Naive thymus-derived CD4-positive, alpha-beta T cell (primary cell): ENCODE results near the gene DNAJC10. TPM values are rescaled to one million over a fixed set of nuclear protein-coding genes. Genes with fewer than 3 reads are reported as not detected.

Experiments
- ATAC-seq: fragments of 150-1000 bp; cut with Tn5 transposase; 2 replicates; pipeline ENCODE4 v1.10.0; 2021; ENCODE audit warnings: mild to moderate bottlenecking, moderate library complexity
- CTCF ChIA-PET: fragments of 350-600 bp; sonication (Branson Sonifier 250); formaldehyde crosslinking; loops from one replicate; lab custom pipeline; 2021; ENCODE audit warnings: antibody characterized with exemption; lab: Charles Lee
- POLR2A ChIA-PET: fragments of 350-600 bp; sonication (Branson Sonifier 250); formaldehyde crosslinking; loops from one replicate; lab custom pipeline; 2021; ENCODE audit warnings: antibody characterized with exemption, inconsistent platforms; lab: Charles Lee
- DNase-seq, 9 donors: peaks; one replicate each; pipeline versions ENCODE4 v3.0.0 to v3.0.0-alpha.2; 2020 to 2022; ENCODE audit warnings: mixed read lengths in 1 of 9
- H3K27ac ChIP-seq: one replicate; pipeline ENCODE4 v1.7.0; 2013; ENCODE audit warnings: mild to moderate bottlenecking, low read depth, low read length, moderate library complexity
- H3K27me3 ChIP-seq, 2 donors: one replicate each; pipeline ENCODE4 v1.7.0; 2013; ENCODE audit warnings: low read length in 2 of 2, mild to moderate bottlenecking in 2 of 2, moderate library complexity in 2 of 2; ENCODE audit not compliant: control insufficient read depth in 2 of 2, insufficient read depth in 2 of 2
- H3K36me3 ChIP-seq, 3 experiments: 1 replicate in 2 of 3; 2 replicates in 1 of 3; pipeline ENCODE4 v1.7.0; 2013; ENCODE audit warnings: low read length in 3 of 3, mild to moderate bottlenecking in 3 of 3, moderate library complexity in 1 of 3; ENCODE audit not compliant: insufficient read depth in 3 of 3, control insufficient read depth in 2 of 3
- H3K4me1 ChIP-seq, 2 donors: one replicate each; pipeline ENCODE4 v1.7.0; 2013; ENCODE audit warnings: low read length in 2 of 2, mild to moderate bottlenecking in 2 of 2, moderate library complexity in 1 of 2; ENCODE audit not compliant: control insufficient read depth in 2 of 2, insufficient read depth in 2 of 2
- H3K4me3 ChIP-seq: 2 replicates; pipeline ENCODE4 v1.7.0; 2013; ENCODE audit warnings: mild to moderate bottlenecking, low read length
- H3K9me3 ChIP-seq, 3 experiments: 1 replicate in 2 of 3; 2 replicates in 1 of 3; pipeline ENCODE4 v1.7.0; 2013; ENCODE audit warnings: low read length in 3 of 3; ENCODE audit not compliant: control insufficient read depth in 2 of 3
- H3K27ac Mint-ChIP-seq, 9 donors: one replicate each; pipeline ENCODE4 v1.8.0; 2020 to 2022; ENCODE audit warnings: mixed read lengths in 9 of 9, mild to moderate bottlenecking in 8 of 9, moderate library complexity in 5 of 9, inconsistent platforms in 2 of 9
- H3K27me3 Mint-ChIP-seq, 5 donors: one replicate each; pipeline ENCODE4 v1.8.0; 2021 to 2022; ENCODE audit warnings: mixed read lengths in 5 of 5, mild to moderate bottlenecking in 1 of 5
- H3K36me3 Mint-ChIP-seq, 5 donors: one replicate each; pipeline ENCODE4 v1.8.0; 2020 to 2022; ENCODE audit warnings: mixed read lengths in 5 of 5, mild to moderate bottlenecking in 3 of 5, inconsistent platforms in 1 of 5
- H3K4me1 Mint-ChIP-seq, 7 donors: one replicate each; pipeline ENCODE4 v1.8.0; 2020 to 2022; ENCODE audit warnings: mixed read lengths in 7 of 7, mild to moderate bottlenecking in 3 of 7, inconsistent platforms in 1 of 7
- H3K4me3 Mint-ChIP-seq, 10 donors: one replicate each; pipeline ENCODE4 v1.8.0; 2020 to 2022; ENCODE audit warnings: mild to moderate bottlenecking in 10 of 10, mixed read lengths in 10 of 10, moderate library complexity in 6 of 10, inconsistent platforms in 2 of 10
- H3K9me3 Mint-ChIP-seq, 11 donors: one replicate each; pipeline ENCODE4 v1.8.0; 2020 to 2022; ENCODE audit warnings: mixed read lengths in 11 of 11, mild to moderate bottlenecking in 4 of 11, inconsistent platforms in 1 of 11, moderate library complexity in 1 of 11
- intact Hi-C, 2 donors: fragments of 100-400 bp; cut with micrococcal nuclease; formaldehyde crosslinking; loops; one replicate each; pipeline ENCODE4 v1.15.1; 2023
- polyA plus RNA-seq, 2 donors: library from polyadenylated mRNA; unstranded; fragments of 300-500 nt; fragmentation: Illumina TruSeq; gene quantifications; one replicate each; pipeline ENCODE4 v1.2.3, GENCODE V29; 2021
- total RNA-seq, 6 experiments: library from RNA in 5 of 6; stranded (reverse) in 5 of 6; gene quantifications; 1 replicate in 5 of 6; 2 replicates in 1 of 6; pipeline ENCODE4 v1.2.3 and lab custom pipeline; 2021 to 2026

Gene DNAJC10
- total and polyA plus RNA-seq, 7 experiments from 2014 or later, result 35.9 to 70.4 (median 52.8) TPM

GRCh38 chr2:182831101-182831500, 115.0 kb downstream of the DNAJC10 start:
- intact Hi-C loops, result no loop called here
- no peaks in the 10 kb centered on the region for H3K9me3 Mint-ChIP-seq
- H3K4me1 Mint-ChIP-seq, result no peaks in the 10 kb centered on the region
- DNase-seq, result no peak
- Histone ChIP-seq H3K4me1 (no peaks in the 10 kb centered on the region), H3K4me3 (no peak overlapping the region), H3K9me3 (no peaks in the 10 kb centered on the region), H3K27ac (no peak overlapping the region), H3K36me3 (no peaks in the 10 kb centered on the region), H3K27me3 (no peaks in the 10 kb centered on the region)
- no peaks in the 10 kb centered on the region for H3K36me3 Mint-ChIP-seq
- ChIA-PET CTCF (no interaction called here), POLR2A (no interaction called here)
- no peak overlapping the region for H3K27ac Mint-ChIP-seq
- no peak for ATAC-seq
- peaks cover 19 to 33% (median 25%) of the 10 kb centered on the region in 5 donors for H3K27me3 Mint-ChIP-seq
- H3K4me3 Mint-ChIP-seq, result no peak overlapping the region

GRCh38 chr2:182831921-182832320, 115.9 kb downstream of the DNAJC10 start:
- DNase-seq (no peak), ATAC-seq (no peak)
- Mint-ChIP-seq H3K27ac (no peak overlapping the region), H3K27me3 (peaks cover 19 to 39% (median 25%) of the 10 kb centered on the region in 5 donors), H3K36me3 (no peaks in the 10 kb centered on the region), H3K4me3 (no peak overlapping the region), H3K4me1 (no peaks in the 10 kb centered on the region), H3K9me3 (no peaks in the 10 kb centered on the region)
- no peak overlapping the region for H3K27ac ChIP-seq
- no peaks in the 10 kb centered on the region for H3K27me3 ChIP-seq
- no peaks in the 10 kb centered on the region for H3K9me3 ChIP-seq
- CTCF ChIA-PET, result no interaction called here
- H3K4me1 ChIP-seq, result no peaks in the 10 kb centered on the region
- intact Hi-C loops, result no loop called here
- H3K36me3 ChIP-seq, result no peaks in the 10 kb centered on the region
- no peak overlapping the region for H3K4me3 ChIP-seq
- POLR2A ChIA-PET, result no interaction called here

- no peaks in the 10 kb centered on the region for H3K9me3 ChIP-seq
- H3K27ac ChIP-seq, result no peak overlapping the region
- intact Hi-C loops, result no loop called here
- no peaks in the 10 kb centered on the region for H3K4me1 ChIP-seq
- DNase-seq, result no peak
- no peaks in the 10 kb centered on the region for H3K36me3 ChIP-seq
- no peaks in the 10 kb centered on the region for H3K27me3 ChIP-seq
- ChIA-PET CTCF (no interaction called here), POLR2A (no interaction called here)
- no peaks in the 10 kb centered on the region for H3K9me3 Mint-ChIP-seq
- H3K36me3 Mint-ChIP-seq, result no peaks in the 10 kb centered on the region
- no peak overlapping the region for H3K27ac Mint-ChIP-seq
- H3K4me1 Mint-ChIP-seq, result no peaks in the 10 kb centered on the region
- no peak for ATAC-seq
- H3K4me3 Mint-ChIP-seq, result no peak overlapping the region
- H3K27me3 Mint-ChIP-seq, result peaks cover 19 to 47% (median 29%) of the 10 kb centered on the region in 5 donors
- no peak overlapping the region for H3K4me3 ChIP-seq
Measured at GRCh38 chr2:182833084-182833854, 117.2 kb downstream of the DNAJC10 start.

- H3K27me3 Mint-ChIP-seq, result peaks cover 19 to 52% (median 29%) of the 10 kb centered on the region in 5 donors
- H3K27ac Mint-ChIP-seq, result no peak overlapping the region
- no peaks in the 10 kb centered on the region for H3K36me3 ChIP-seq
- peaks cover 0 to 1% (median 0%) of the 10 kb centered on the region in 11 donors for H3K9me3 Mint-ChIP-seq
- CTCF ChIA-PET, result no interaction called here
- ATAC-seq (no peak), DNase-seq (no peak)
- H3K27me3 ChIP-seq, result no peaks in the 10 kb centered on the region
- POLR2A ChIA-PET, result no interaction called here
- H3K4me1 ChIP-seq, result no peaks in the 10 kb centered on the region
- intact Hi-C loops, result no loop called here
- no peak overlapping the region for H3K4me3 Mint-ChIP-seq
- H3K9me3 ChIP-seq, result no peaks in the 10 kb centered on the region
- H3K4me1 Mint-ChIP-seq, result no peaks in the 10 kb centered on the region
- no peaks in the 10 kb centered on the region for H3K36me3 Mint-ChIP-seq
- no peak overlapping the region for H3K4me3 ChIP-seq
- H3K27ac ChIP-seq, result no peak overlapping the region
Measured at GRCh38 chr2:182834293-182834692, 118.2 kb downstream of the DNAJC10 start.

GRCh38 chr2:182836451-182836850, 120.4 kb downstream of the DNAJC10 start:
- POLR2A ChIA-PET, result no interaction called here
- H3K27me3 Mint-ChIP-seq, result peaks cover 12 to 62% (median 33%) of the 10 kb centered on the region in 5 donors
- intact Hi-C loops, result no loop called here

More at GRCh38 chr2:182836451-182836850, 120.4 kb downstream of the DNAJC10 start:
- CTCF ChIA-PET, result no interaction called here
- Histone ChIP-seq H3K27me3 (no peaks in the 10 kb centered on the region), H3K4me1 (no peaks in the 10 kb centered on the region), H3K4me3 (no peak overlapping the region), H3K27ac (no peak overlapping the region), H3K36me3 (no peaks in the 10 kb centered on the region), H3K9me3 (no peaks in the 10 kb centered on the region)
- H3K9me3 Mint-ChIP-seq, result peaks cover 0 to 1% (median 0%) of the 10 kb centered on the region in 11 donors
- DNase-seq (no peak), ATAC-seq (no peak)
- no peaks in the 10 kb centered on the region for H3K4me1 Mint-ChIP-seq
- no peak overlapping the region for H3K4me3 Mint-ChIP-seq
- H3K27ac Mint-ChIP-seq, result no peak overlapping the region
- no peaks in the 10 kb centered on the region for H3K36me3 Mint-ChIP-seq

Other genes with a start within 250 kb of the DNAJC10 start
- gene FRZB, start 150.4 kb downstream of the DNAJC10 start, total RNA-seq, result not detected
- gene FRZB, start 150.4 kb downstream of the DNAJC10 start, polyA plus RNA-seq, result not detected